ENCODE data around the gene TRIP13.

TRIP13 gene

GRCh38 chr5:957748-958485, 65.2 kb downstream of the TRIP13 start:
- no peak for DNase-seq

GRCh38 chr5:958701-959571, 66.3 kb downstream of the TRIP13 start:
- DNase-seq, result no peak

GRCh38 chr5:959581-960531, 67.2 kb downstream of the TRIP13 start:
- no peak for DNase-seq

GRCh38 chr5:960551-960950, 67.9 kb downstream of the TRIP13 start:
- DNase-seq, result no peak

- no peak for DNase-seq
These were observed 68.5 kb downstream of the TRIP13 start for GRCh38 chr5:961002-961710.

GRCh38 chr5:961711-962240, 69.1 kb downstream of the TRIP13 start:
- DNase-seq, result no peak

GRCh38 chr5:962386-962785, 69.7 kb downstream of the TRIP13 start:
- DNase-seq, result no peak

- no peak for DNase-seq
These were observed 70.1 kb downstream of the TRIP13 start for GRCh38 chr5:962801-963200.

- DNase-seq, result no peak
These were observed 70.6 kb downstream of the TRIP13 start for GRCh38 chr5:963310-963672.

- no peak for DNase-seq
These were observed 71.2 kb downstream of the TRIP13 start for GRCh38 chr5:963673-964531.

GRCh38 chr5:964821-965220, 72.1 kb downstream of the TRIP13 start:
- DNase-seq, result no peak

- no peak for DNase-seq
These were observed 73.1 kb downstream of the TRIP13 start for GRCh38 chr5:965604-966344.

- no peak for DNase-seq
These were observed 73.6 kb downstream of the TRIP13 start for GRCh38 chr5:966345-966710.

GRCh38 chr5:966941-967340, 74.3 kb downstream of the TRIP13 start:
- DNase-seq, result no peak

Measured in inflammatory macrophage treated with lipopolysaccharide for 1 hour (primary cell).